K562 (cell line): ENCODE data around the gene MYH7B. TPM values are rescaled to one million over a fixed set of nuclear protein-coding genes. Genes with fewer than 3 reads are reported as not detected.
A peak's percentile ranks its signal among the peaks of the same experiment; 100 is the strongest.

Experiments
- ATAC-seq: fragments of 200-7000 bp; cut with Tn5 transposase; 3 replicates; pipeline ENCODE4 v1.9.1; 2020; ENCODE audit warnings: moderate library complexity
- BruUV-seq: library from RNA; stranded (reverse); fragments of 400-500 nt; replicated peaks from 2 replicates; lab custom pipeline; 2021; lab: Mats Ljungman, UMichigan
- CTCF ChIA-PET: fragments of 300-600 bp; formaldehyde crosslinking; extraction: SDS; loops from one replicate; lab custom pipeline; 2021; ENCODE audit warnings: low intra/inter-chr PET ratio; lab: Yijun Ruan, JAX
- POLR2A ChIA-PET: fragments of 300-600, 350-650 bp; sonication (Branson Sonifier 250); formaldehyde crosslinking; extraction: SDS; loops from one replicate; lab custom pipeline; 2021; ENCODE audit warnings: antibody characterized with exemption, inconsistent platforms; lab: Yijun Ruan, JAX
- DNase-seq, 4 experiments: peaks; one replicate each; pipeline versions ENCODE4 v3.0.0 to v3.0.0-alpha.2; 2011 to 2018; ENCODE audit warnings: low spot score in 3 of 4, mixed read lengths in 3 of 4; ENCODE audit errors: extremely low read depth in 1 of 4
- FAIRE-seq: peaks from 2 replicates; lab custom pipeline; 2011; peaks lifted over from hg19 to GRCh38; lab: Jason Lieb, UNC
- H2AFZ ChIP-seq: 2 replicates; pipeline ENCODE4 v1.6.0; 2011; ENCODE audit warnings: low read depth, low read length, control low read depth, inconsistent platforms
- H3K27ac ChIP-seq: fragments of 200-600 bp; 3 replicates; pipeline ENCODE4 v1.8.0; 2011; ENCODE audit warnings: low read depth, mild to moderate bottlenecking, control low read depth, inconsistent platforms, low read length, moderate library complexity, mixed read lengths; ENCODE audit errors: extremely low read depth
- H3K27me3 ChIP-seq, 2 experiments: fragments of 300-600 bp in 1 of 2; 2 replicates in 1 of 2; 3 replicates in 1 of 2; pipeline versions ENCODE4 v1.6.0 to v1.8.0; 2011; ENCODE audit warnings: inconsistent platforms in 2 of 2, low read length in 2 of 2, mild to moderate bottlenecking in 1 of 2, mixed read lengths in 1 of 2, moderate library complexity in 1 of 2; ENCODE audit not compliant: control insufficient read depth in 2 of 2, insufficient read depth in 2 of 2
- H3K36me3 ChIP-seq: fragments of 300-600 bp; 3 replicates; pipeline ENCODE4 v1.8.0; 2011; ENCODE audit warnings: mild to moderate bottlenecking, low read length, inconsistent platforms; ENCODE audit not compliant: control insufficient read depth, insufficient read depth
- H3K4me1 ChIP-seq, 2 experiments: fragments of 200-600 bp in 1 of 2; replicated peaks in 1 of 2; 2 replicates in 1 of 2; 3 replicates in 1 of 2; pipeline versions ENCODE4 v1.5.1 to v1.8.0; 2011; ENCODE audit warnings: inconsistent platforms in 2 of 2, low read length in 2 of 2, mild to moderate bottlenecking in 1 of 2, mixed read lengths in 1 of 2, moderate library complexity in 1 of 2; ENCODE audit not compliant: control insufficient read depth in 2 of 2, insufficient read depth in 2 of 2
- H3K4me2 ChIP-seq: 2 replicates; pipeline ENCODE4 v1.6.1; 2011; ENCODE audit warnings: low read length, control low read depth, inconsistent platforms, mixed read lengths; ENCODE audit not compliant: insufficient read depth
- H3K4me3 ChIP-seq: fragments of 200-600 bp; sonication (generic), shearing (Covaris generic); 2 replicates; pipeline ENCODE4 v1.5.1; 2016; ENCODE audit warnings: control low read depth, inconsistent platforms
- H3K79me2 ChIP-seq: fragments of 200-600 bp; 3 replicates; pipeline ENCODE4 v1.8.0; 2011; ENCODE audit warnings: low read length, inconsistent platforms; ENCODE audit not compliant: control insufficient read depth, insufficient read depth
- H3K9ac ChIP-seq, 2 experiments: 2 replicates each; pipeline versions ENCODE4 v1.6.0 to v1.6.1; 2011; ENCODE audit warnings: low read depth in 2 of 2, low read length in 2 of 2, control low read depth in 1 of 2, inconsistent platforms in 1 of 2, mild to moderate bottlenecking in 1 of 2, mixed read lengths in 1 of 2; ENCODE audit not compliant: insufficient read depth in 1 of 2
- H3K9me1 ChIP-seq: one replicate; pipeline ENCODE4 v1.6.0; 2011; ENCODE audit warnings: inconsistent platforms, mild to moderate bottlenecking, low read length, moderate library complexity; ENCODE audit not compliant: control insufficient read depth, insufficient read depth
- H3K9me3 ChIP-seq: replicated peaks from 2 replicates; pipeline ENCODE4 v1.5.1; 2011; ENCODE audit warnings: low read depth, low read length, inconsistent platforms; ENCODE audit not compliant: control insufficient read depth, insufficient read depth
- H4K20me1 ChIP-seq: replicated peaks from 2 replicates; pipeline ENCODE4 v1.6.1; 2011; ENCODE audit warnings: low read length, inconsistent platforms, mixed read lengths; ENCODE audit not compliant: control insufficient read depth, insufficient read depth
- ETV5 ChIP-seq: sonication (generic); formaldehyde crosslinking; IDR thresholded peaks from 2 replicates; pipeline ENCODE4 v1.4.0; 2020; ENCODE audit warnings: low read depth, mild to moderate bottlenecking, missing genetic modification reagents
- MCM7 ChIP-seq, 2 experiments: fragments of 450-650 bp; IDR thresholded peaks; 2 replicates each; pipeline ENCODE4 v1.6.1; 2016 to 2018
- MYC ChIP-seq, 2 experiments: fragments of 250-450 bp in 1 of 2; sonication (Bioruptor Pico) in 1 of 2; IDR thresholded peaks; 2 replicates each; pipeline versions ENCODE4 v1.5.1 to v1.6.1; 2012 to 2021; ENCODE audit warnings: low read depth in 2 of 2, borderline replicate concordance in 1 of 2, improper control_type of control experiment in 1 of 2, low read length in 1 of 2, mild to moderate bottlenecking in 1 of 2, moderate library complexity in 1 of 2
- POLR2G ChIP-seq: fragments of 200-400 bp; formaldehyde crosslinking; IDR thresholded peaks from 2 replicates; pipeline ENCODE4 v1.6.1; 2017; ENCODE audit warnings: low read depth, mild to moderate bottlenecking, antibody characterized with exemption, low read length, moderate library complexity
- YBX1 ChIP-seq: fragments of 450-650 bp; IDR thresholded peaks from 2 replicates; pipeline ENCODE4 v1.7.1; 2016; ENCODE audit warnings: mild to moderate bottlenecking
- ZSCAN32 ChIP-seq: fragments of 450-650 bp; formaldehyde crosslinking; IDR thresholded peaks from 2 replicates; pipeline ENCODE4 v1.4.0; 2020; ENCODE audit warnings: mild to moderate bottlenecking, moderate library complexity
- whole genome bisulfite sequencing: fragments of 100-300 bp; shearing (Covaris generic); methylation state at CpG from one replicate; pipeline ENCODE4 v1.1.6; 2016; ENCODE audit warnings: low coverage, mixed read lengths; ENCODE audit not compliant: insufficient coverage; ENCODE audit errors: missing lambda C conversion rate; 5-methylcytosine and 5-hydroxymethylcytosine counted together
- in situ Hi-C: fragments of 300-500 bp; cut with MboI; formaldehyde crosslinking; loops from 4 replicates; pipeline ENCODE4 v1.15.0; 2018; ENCODE audit warnings: inconsistent platforms, mixed read lengths
- intact Hi-C: fragments of 100-400 bp; cut with micrococcal nuclease; formaldehyde crosslinking; loops from 2 replicates; pipeline ENCODE4 v1.14.2; 2022
- polyA plus RNA-seq, 8 experiments: library from polyadenylated mRNA; depleted of rRNA in 4 of 8; stranded (reverse) in 5 of 8; unstranded in 3 of 8; fragments of >200 nt; fragmentation: Nextera tagmentation in 2 of 8; fragmentation: Illumina TruSeq in 1 of 8; extraction: Ambion mirVana in 2 of 8; extraction: Trizol in 1 of 8; gene quantifications; 2 replicates each; pipeline versions ENCODE4 v1.2.1 to v1.2.3, GENCODE V29; 2011 to 2014; ENCODE audit warnings: inconsistent platforms in 1 of 8, missing spikeins in 1 of 8
- total RNA-seq, 7 experiments: library from RNA; depleted of rRNA in 6 of 7; stranded (reverse); fragments of >200 nt in 6 of 7; fragmentation: Illumina TruSeq in 2 of 7; extraction: Trizol in 2 of 7; gene quantifications; 2 replicates each; pipeline versions ENCODE4 v1.2.1 to v1.2.3, GENCODE V29; 2011 to 2021; ENCODE audit warnings: low replicate concordance in 1 of 7
- TF ChIP-seq, protein P1 (sequence below): IDR thresholded peaks from 2 replicates; pipeline ENCODE4 v1.6.1; 2016; ENCODE audit warnings: missing genetic modification characterization, missing compliant biosample characterization

MYH7B gene
- total and polyA plus RNA-seq, 9 of the 15 experiments (the other 6 are each of a cell fraction or from before 2014, with no cell fraction given), result 0.07 to 0.34 (median 0.13) TPM; not detected in 3

DNA sequence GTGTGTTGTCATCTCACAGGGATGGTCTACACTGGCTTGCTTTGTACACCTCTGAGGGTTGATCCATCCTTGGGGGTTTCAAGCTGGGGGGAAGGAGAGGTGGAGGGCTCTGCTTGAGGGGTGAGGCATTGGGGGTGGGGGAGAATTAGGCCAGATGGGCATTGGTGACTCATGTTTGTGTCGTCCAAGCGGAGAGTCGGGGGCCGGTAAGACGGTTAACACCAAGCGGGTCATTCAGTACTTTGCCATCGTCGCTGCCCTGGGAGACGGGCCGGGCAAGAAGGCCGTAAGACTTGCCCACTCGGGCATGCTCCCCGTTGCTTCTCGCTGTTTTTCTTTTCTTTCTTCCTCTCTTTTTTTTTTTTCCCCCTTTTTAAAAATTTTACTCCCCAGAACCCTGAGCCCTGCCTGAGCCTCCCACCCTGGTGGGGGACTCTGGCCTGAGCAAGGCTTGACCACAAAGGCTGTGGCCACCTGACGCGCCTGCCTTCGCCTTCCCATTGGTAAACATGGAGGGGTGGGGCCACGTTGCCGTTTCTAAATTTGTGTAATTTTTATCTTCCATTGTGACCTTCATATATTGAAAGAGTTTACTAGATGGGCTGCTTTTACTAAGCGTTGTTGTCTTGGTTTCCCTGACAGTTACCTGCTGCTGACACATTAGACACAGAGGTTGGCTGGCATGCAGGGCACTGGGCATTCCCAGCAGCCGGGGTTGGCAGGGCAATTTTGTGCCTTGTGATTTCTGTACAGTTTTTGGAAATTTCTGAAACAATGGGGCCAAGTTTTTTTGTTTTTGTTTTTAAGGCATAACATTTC, 26.8 kb downstream of the MYH7B start:
- FAIRE-seq, result no peak
- no peaks in the 10 kb centered on the region for H3K27me3 ChIP-seq
- no peaks in the 10 kb centered on the region for H3K9me1 ChIP-seq
- intact Hi-C loops, result no loop called here
- in situ Hi-C loops, result no loop called here
- DNase-seq, result no peak
- BruUV-seq, result no TSS peak
- H4K20me1 ChIP-seq, result no peaks in the 10 kb centered on the region
- no peaks in the 10 kb centered on the region for H3K36me3 ChIP-seq
- WGBS, result 61% methylated on average over 19 of the region's 21 CpGs
- no peak overlapping the region for H3K27ac ChIP-seq
- H3K4me1 ChIP-seq, result peaks cover 15 to 53% of the 10 kb centered on the region in 2 experiments; a peak in 4 of 5 replicates
- TF ChIP-seq POLR2G, result peak; percentile 26; the same call in 1 of the 2 replicates
- no peak for TF ChIP-seq MCM7 (IDR thresholded peaks at IDR 0.05)
- no peak for ATAC-seq
- 0 out of 2 replicates have a peak overlapping the region, but pooled peaks have one; percentile 36 for H2AFZ ChIP-seq
- H3K9me3 ChIP-seq, result no peaks in the 10 kb centered on the region
- H3K4me3 ChIP-seq, result no peak overlapping the region
- no peaks in the 10 kb centered on the region for H3K79me2 ChIP-seq
- no peak overlapping the region for H3K4me2 ChIP-seq
- CTCF ChIA-PET, result no interaction called here
- POLR2A ChIA-PET, result interaction anchor here (0.6 kb wide), 1 partner anchor 194 kb away, joined by 3 read pairs; no protein-coding TSS in a partner anchor
- H3K9ac ChIP-seq, result no peak overlapping the region

DNA sequence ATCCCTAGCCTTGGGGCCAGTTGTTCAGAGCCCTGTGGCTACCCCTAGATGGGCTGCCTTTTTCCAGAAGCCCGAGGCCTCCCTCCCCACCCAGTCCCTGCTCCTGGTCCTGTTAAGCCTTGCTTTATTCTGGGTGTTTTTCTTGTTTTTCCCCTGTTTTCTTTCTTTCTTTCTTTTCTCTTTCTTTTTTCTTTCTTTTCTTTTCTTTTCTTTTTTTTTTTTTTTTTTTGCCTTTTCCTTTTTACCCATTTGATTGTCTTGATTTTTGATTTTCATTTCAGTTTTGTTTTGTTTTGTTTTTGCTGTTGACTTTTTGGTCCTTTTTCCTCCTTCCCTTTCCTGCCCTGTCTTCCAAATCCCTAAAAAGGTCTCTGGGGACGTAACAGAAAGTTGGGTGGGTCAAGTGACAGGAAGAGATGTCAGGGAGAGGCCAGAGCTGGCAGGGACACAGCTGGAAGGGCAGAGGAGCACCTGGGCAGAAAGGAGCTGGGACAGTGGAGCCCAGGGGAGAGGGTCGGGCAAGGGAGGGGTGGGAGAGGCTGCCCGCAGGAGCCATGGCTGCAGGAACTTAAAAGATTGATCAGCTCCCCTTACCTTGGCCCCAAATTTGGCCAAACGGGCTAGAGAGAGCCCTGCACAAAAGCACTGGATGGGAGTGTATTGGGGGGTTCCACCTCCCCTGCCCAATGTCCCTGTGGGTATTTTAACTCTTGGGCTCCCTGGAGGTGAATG, 27.6 kb downstream of the MYH7B start:
- in situ Hi-C loops (no loop called here), intact Hi-C loops (no loop called here)
- Histone ChIP-seq H3K4me2 (no peak overlapping the region), H2AFZ (no peak overlapping the region), H3K36me3 (no peaks in the 10 kb centered on the region), H3K9ac (peak overlapping the region in 1 of 2 experiments; percentile 32; a peak in 1 of 4 replicates), H3K4me3 (no peak overlapping the region), H3K27ac (no peak overlapping the region), H3K27me3 (no peaks in the 10 kb centered on the region), H3K9me3 (no peaks in the 10 kb centered on the region), H3K9me1 (no peaks in the 10 kb centered on the region), H3K79me2 (no peaks in the 10 kb centered on the region), H3K4me1 (peaks cover 10 to 52% of the 10 kb centered on the region in 2 experiments; a peak in 4 of 5 replicates), H4K20me1 (no peaks in the 10 kb centered on the region)
- no peak for ATAC-seq
- ChIA-PET CTCF (no interaction called here), POLR2A (interaction anchor here (0.8 kb wide), 1 partner anchor 15 kb away, joined by 4 read pairs; no protein-coding TSS in a partner anchor)
- WGBS, result 23% methylated on average over 5 of the region's 5 CpGs
- TF ChIP-seq ZSCAN32 (CRISPR knock-in tag) (no peak), YBX1 (no peak), MYC (IDR thresholded peaks at IDR 0.05; ENCODE audit: low read depth, low read length) (no peak), MYC (CRISPR knock-in tag; IDR thresholded peaks at IDR 0.05; ENCODE audit: borderline replicate concordance, low read depth) (no peak), ETV5 (no peak)
- TF ChIP-seq, protein P1, sequence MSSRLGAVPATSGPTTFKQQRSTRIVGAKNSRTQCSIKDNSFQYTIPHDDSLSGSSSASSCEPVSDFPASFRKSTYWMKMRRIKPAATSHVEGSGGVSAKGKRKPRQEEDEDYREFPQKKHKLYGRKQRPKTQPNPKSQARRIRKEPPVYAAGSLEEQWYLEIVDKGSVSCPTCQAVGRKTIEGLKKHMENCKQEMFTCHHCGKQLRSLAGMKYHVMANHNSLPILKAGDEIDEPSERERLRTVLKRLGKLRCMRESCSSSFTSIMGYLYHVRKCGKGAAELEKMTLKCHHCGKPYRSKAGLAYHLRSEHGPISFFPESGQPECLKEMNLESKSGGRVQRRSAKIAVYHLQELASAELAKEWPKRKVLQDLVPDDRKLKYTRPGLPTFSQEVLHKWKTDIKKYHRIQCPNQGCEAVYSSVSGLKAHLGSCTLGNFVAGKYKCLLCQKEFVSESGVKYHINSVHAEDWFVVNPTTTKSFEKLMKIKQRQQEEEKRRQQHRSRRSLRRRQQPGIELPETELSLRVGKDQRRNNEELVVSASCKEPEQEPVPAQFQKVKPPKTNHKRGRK (tag), result peak; percentile 87
- no peak for DNase-seq
- no TSS peak for BruUV-seq
- no peak for FAIRE-seq
